GM18867 (cell line): ENCODE measurements around the gene KLB.
"Not testable (repeated sequence)": the region's sequence is repeated elsewhere in the genome, so short reads cannot be mapped to it uniquely, and the experiment has no call there.

Source experiments
- ATAC-seq: cut with Tn5 transposase; IDR thresholded peaks from one replicate; pipeline ENCODE4 v1.9.1; 2021; ENCODE audit warnings: mild to moderate bottlenecking, moderate library complexity; ENCODE audit not compliant: unreplicated experiment

Gene KLB

DNA sequence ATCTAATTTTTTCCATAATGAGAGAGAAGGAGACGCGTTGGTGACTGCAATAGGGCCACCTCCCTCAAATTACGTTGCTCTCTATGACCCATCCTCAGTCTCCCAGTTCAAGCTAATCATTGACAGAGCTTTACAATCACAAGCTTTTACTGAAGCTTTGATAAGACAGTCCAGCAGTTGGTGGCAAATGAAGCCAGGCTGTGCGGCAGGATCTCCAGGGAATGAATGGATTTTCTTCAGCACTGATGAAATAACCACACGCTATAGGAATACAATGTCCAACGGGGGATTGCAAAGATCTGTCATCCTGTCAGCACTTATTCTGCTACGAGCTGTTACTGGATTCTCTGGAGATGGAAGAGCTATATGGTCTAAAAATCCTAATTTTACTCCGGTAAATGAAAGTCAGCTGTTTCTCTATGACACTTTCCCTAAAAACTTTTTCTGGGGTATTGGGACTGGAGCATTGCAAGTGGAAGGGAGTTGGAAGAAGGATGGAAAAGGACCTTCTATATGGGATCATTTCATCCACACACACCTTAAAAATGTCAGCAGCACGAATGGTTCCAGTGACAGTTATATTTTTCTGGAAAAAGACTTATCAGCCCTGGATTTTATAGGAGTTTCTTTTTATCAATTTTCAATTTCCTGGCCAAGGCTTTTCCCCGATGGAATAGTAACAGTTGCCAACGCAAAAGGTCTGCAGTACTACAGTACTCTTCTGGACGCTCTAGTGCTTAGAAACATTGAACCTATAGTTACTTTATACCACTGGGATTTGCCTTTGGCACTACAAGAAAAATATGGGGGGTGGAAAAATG lies at the start of gene KLB:
Gene KLB, plus strand, starts transcription at position 168 of the 821 bp plus-strand sequence. Its CDS starts 20 bp downstream, at position 188.
- ATAC-seq, result no peak

DNA sequence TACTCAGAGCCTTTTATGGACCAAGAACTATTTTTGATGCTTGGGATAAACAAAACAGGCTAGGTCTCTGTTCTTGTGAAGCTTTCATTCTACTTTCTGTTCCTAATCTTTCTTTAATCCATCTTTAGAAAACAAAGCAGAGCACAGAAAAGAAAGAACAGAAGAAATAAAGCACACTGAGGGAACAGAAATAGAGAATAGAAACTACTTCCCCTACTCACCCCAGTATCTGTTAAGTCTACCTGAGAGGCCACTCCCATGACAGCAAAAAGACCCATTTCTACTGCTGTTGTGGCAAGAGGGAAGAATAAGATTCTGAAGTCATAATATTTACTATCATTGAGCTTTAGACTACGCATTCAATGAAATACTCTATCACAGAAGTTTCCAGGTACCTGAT lies 49.7 kb upstream of the KLB start:
- ATAC-seq, result peak; percentile 31

GRCh38 chr4:39360611-39361010 lies 46.1 kb upstream of the KLB start:
- peak; percentile 65 for ATAC-seq

- no peak for ATAC-seq
These were observed 43.9 kb upstream of the KLB start for GRCh38 chr4:39362827-39363226.

DNA sequence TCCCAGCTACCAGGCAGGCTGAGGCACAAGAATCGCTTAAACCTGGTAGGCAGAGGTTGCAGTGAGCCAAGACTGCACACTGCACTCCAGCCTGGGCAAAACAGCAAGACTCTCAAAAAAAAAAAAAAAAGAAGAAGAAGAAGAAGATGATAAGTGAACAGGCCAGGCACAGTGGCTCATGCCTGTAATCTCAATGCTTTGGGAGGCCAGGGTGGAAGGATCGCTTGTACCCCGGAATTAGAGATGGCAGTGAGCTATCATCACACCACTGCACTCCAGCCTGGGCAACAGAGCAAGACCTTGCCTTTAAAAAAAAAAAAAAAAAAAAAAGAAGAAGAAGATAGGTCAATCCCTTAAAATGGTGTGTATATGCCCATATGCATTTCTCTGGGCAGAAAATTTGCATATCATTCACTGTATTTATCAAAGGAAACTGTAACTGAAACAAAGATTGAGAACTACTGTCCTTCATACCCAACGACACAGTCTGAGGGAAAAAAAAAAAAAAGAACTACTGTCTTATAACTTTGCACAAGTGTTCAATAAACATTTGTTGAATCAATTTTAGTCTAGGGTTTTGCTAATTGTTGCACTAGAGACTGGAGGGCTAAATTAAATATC lies 42.8 kb upstream of the KLB start:
- peak; percentile 47 for ATAC-seq

- no peak for ATAC-seq
These were observed 41.4 kb upstream of the KLB start for GRCh38 chr4:39365360-39365759.

DNA sequence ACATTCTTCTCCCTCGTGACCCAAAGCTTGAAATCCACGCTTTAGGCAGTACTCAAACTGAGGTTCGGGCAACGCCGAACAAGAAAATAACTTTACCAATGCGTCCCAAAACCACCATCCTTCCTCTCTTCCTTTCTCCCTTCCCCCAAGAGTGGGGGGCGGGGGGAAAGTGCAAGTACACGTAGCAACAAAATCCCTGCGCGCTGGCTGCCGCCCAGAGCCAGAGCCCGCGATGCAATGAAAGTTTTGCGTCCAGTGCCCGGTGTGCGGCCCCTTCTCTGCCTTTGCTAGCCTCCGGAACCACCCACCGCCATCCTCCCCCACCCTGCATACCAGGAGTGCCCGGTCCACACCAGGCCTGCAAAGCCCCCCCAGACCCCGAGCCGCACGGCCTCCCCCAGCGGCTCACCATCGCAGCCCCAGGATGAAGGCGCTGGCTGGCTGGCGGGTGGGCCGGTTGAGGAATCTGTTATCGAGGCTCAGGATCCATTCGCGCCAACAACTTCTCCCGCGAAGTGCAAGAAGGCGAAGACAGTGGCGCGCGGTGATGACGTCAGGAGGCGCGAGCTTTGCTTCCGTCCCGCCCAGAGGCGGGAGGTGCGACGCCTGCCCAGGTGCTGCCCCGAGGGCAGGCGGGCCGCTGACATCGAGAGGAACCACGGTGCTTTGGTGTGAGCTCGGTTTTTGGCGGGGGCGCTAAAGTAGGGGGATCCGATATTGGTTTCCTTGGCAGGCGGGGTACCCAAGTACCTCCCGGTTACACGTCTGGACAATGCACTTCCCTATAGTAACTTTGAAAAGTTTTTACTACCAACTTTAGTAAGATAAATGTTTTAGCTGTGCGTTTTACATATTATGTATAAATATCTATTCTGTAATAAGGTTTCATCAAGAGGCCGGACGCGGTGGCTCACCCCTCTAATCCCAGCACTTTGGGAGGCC lies 40.6 kb upstream of the KLB start, which contains the start of gene RFC1:
Gene RFC1, minus strand, starts transcription at position 533 of the 942 bp plus-strand sequence. Its CDS starts 121 bp downstream, at position 412.
- peak; percentile 79 for ATAC-seq

DNA sequence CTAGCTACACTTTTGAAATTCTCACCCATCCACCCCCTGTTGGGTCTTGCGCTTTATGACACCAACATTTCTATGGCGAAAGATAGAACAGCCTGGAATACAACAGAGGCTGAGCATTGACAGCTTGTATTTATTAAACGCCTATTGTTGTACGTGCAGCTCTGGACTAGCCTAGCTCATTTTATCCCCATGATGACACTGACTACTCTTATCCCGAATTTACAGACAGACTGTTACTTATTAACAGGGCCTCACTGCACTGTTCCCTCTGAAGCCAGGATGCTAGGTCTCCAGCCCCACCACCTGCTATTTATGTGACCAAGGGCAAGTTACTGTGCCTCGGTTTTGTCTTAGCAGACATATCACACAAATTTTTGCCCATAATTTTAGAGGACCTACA lies 39.6 kb upstream of the KLB start:
- no peak for ATAC-seq

GRCh38 chr4:39369301-39369700 lies 37.4 kb upstream of the KLB start:
- no peak for ATAC-seq

GRCh38 chr4:39371209-39371608 lies 35.5 kb upstream of the KLB start:
- ATAC-seq, result not testable (repeated sequence)

DNA sequence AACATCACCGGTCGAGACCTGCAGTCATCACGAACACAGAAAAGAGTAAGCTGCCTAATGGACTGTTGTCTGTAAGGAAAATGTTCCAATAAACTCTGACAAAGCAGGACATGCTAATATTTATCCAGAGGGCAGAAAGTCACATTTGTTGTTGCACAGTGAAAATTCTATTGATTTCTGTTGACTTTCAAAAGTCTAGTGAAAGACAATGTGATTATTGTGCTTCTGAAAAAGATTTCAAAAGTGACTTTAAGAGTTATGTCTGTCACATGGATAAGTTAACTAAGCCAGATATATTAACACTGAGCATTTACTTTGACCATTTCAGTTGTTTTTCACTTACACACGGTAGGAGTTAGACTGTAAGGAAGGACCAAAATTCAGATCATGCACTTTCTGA lies 31.3 kb upstream of the KLB start:
- no peak for ATAC-seq

DNA sequence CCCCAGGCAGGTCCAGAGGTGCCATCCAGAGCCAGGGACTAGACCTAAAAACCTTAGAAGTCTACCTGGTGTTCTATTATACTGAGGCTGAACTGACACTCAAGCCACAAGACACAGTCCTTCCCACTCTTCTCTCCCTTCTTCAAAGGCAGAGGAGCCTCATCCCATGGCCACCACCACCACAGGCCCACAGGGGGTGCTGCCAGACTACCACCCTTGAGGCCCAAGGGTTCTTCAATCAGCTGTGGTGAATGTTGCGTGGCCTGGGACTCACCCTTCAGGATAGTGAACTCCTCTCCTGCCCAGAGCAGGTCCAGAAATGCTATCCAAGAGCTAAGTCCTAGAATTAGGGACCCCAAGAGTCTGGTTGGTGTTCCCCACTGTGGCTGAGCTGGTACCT lies 23.0 kb upstream of the KLB start:
- no peak for ATAC-seq

DNA sequence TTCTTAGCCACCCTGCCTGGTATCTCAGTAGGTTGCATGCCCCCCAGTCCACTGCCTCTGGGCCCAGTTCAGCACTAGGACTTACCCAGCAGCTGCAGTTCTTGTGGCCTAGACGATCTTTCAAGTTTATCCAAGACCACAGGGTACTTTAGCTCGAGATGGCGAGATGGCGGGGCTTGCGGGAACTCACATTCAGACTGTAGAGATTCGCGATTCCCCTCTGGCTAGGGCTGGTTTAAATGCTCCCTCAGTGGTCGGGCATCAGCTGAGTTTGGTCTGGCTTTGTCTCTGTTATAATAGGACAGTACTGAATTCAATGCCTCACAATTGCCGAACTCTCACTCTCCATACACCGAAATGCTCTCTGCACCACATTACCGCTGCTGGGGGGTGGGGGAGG lies 22.2 kb upstream of the KLB start:
- no peak for ATAC-seq

- no peak for ATAC-seq
These were observed 16.1 kb upstream of the KLB start for GRCh38 chr4:39390603-39391002.

GRCh38 chr4:39394706-39395105 lies 12.0 kb upstream of the KLB start:
- no peak for ATAC-seq

DNA sequence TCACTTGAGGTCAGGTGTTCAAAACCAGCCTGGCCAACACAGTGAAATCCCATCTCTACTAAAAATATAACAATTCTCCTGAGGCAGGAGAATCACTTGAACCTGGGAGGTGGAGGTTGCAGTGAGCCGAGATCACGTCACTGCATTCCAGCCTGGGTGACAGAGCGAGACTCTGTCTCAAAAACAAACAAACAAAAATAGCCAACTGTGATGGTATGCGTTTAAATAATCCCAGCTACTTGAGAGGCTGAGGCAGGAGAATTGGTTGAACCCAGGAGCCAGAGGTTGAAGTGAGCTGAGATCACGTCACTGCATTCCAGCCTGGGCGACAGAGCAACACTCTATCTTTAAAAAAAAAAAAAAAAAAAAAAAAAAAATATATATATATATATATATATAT lies 5.1 kb upstream of the KLB start:
- ATAC-seq, result not testable (repeated sequence)

GRCh38 chr4:39407584-39407885 lies 805 bp downstream of the KLB start:
- no peak for ATAC-seq

DNA sequence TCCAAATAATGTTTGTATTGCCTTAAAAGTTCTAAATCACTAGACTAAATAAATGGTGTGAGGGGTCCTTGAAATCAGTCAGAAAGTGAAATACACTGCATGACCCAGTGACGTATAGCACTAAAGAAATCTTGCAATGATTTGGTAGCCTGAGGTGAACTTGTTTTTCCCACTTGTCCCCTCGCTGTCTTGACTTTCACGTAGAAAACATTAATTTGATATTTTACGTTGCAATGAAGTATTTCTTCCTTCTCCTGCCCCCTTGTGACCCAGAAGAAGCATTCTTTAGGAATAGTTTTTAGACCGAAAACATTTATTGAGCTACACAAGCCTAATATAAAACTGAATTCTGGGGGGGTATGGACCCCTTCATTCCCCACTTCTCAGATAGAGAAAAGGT lies 3.7 kb downstream of the KLB start:
- no peak for ATAC-seq

GRCh38 chr4:39411561-39411960 lies 4.8 kb downstream of the KLB start:
- not testable (repeated sequence) for ATAC-seq

- no peak for ATAC-seq
These were observed 9.1 kb downstream of the KLB start for GRCh38 chr4:39415678-39416283.

DNA sequence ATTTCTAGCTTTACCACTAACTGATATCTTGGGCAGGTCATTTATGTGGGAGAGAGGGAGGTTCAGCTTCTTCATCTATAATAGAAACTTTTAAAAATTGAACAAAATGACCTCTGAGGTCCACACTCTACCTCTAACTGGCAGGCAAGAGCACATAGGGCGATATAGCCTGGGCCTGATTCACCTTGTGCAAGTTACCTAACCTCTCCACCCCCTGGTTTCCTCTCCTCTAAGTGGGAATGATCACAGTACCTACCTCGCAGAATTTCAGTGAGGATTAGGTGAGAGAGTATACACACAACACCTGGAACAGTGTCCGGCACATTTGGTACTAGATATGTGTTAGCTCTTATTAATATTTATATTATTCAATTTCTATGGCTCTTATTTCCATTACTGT lies 15.5 kb downstream of the KLB start:
- no peak for ATAC-seq
